Hepatic stellate cell (primary cell): ENCODE results near the gene DCC.
"Not testable (repeated sequence)": the region's sequence is repeated elsewhere in the genome, so short reads cannot be mapped to it uniquely, and the experiment has no call there.

Experiments used
- DNase-seq: peaks from one replicate; pipeline ENCODE4 v3.0.0; 2011; ENCODE audit warnings: low spot score

The DCC gene

DNA sequence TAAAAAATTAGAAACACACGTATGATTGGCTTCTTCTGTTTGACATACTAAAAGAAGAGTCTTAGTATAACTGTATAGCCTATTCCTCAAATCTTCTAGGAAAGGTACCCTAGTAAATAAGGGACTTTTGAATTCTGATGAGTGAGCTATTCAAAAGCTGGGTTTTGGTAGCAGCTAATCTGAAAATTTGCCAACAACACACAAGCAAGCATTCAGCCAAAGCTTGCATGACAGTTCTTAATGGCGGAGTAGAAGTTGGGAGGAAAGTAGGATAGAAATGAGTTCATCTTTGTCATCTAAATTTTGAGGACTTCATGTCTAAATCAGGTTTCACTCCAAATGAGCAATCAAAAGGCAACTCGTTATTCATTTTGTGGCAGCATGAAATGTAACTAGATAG is 1071.5 kb downstream of the DCC start:
- no peak for DNase-seq

GRCh38 chr18:53417003-53417402 is 1077.0 kb downstream of the DCC start:
- DNase-seq, result no peak

- no peak for DNase-seq
Observed at GRCh38 chr18:53421869-53422268, 1081.9 kb downstream of the DCC start.

- DNase-seq, result no peak
Observed at GRCh38 chr18:53422896-53423295, 1082.9 kb downstream of the DCC start.

- no peak for DNase-seq
Observed at GRCh38 chr18:53426666-53427184, 1086.7 kb downstream of the DCC start.

DNA sequence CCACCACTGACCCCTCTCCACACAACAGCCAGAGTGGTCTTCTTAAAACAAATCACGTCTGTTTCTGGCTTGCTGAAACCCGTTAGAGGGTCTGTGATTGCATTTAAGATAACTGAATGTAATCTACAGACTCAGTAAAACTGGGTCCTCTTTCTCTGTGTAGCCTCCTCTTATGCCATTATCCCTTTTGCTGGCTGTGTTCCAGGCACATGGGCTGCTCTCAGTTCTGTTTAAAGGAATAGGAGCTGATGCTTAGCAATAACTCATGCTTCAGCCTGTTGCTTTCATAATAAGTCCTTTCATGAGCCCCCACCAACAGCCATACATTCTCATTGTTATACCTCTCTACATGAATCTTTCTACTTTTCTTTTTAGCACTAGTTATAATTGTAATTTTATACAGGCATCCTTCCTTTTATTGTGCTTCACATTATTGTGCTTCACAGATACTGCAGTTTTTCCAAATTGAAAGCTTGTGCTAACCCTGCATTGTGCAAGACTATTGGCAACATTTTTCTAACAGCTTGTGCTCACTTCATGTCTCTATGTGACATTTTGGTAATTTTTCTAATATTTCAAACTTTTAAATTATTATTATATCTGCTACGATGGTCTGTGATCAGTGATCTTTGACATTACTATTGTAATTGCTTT is 1101.9 kb downstream of the DCC start:
- DNase-seq, result no peak

DNA sequence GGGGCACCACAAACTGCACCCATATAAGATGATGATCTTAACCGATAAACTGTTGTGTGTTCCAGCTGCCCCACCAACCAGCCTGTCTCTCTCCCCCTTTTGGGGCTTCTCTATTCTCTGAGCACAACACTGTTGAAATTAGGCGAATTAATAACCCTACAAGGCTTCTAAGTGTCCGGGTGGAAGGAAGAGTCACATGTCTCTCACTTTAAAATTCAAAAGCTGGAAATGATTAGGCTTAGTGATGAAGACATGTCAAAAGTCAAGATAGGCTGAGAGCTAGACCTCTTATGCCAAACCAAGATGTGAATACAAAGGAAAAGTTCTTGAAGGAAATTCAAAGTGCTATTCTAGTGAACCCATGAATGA is 1102.4 kb downstream of the DCC start:
- no peak for DNase-seq

DNA sequence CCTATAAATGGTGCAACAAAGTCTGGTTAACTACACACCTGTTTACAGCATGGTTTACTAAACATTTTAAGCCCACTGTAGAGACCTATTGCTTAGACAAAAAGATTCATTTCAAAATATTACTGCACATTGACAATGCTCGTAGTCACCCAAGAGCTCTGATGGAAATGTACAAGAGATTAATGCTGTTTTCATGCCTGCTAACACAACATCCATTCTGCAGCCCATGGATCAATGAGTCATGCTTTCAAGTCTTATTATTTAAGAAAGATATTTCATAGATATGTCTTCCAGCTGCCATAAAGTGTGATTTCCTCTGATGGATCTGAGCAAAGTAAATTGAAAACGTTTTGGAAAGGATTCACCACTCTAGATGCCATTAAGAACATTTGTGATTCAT is 1103.3 kb downstream of the DCC start:
- DNase-seq, result no peak

- no peak for DNase-seq
Observed at GRCh38 chr18:53443831-53444230, 1103.8 kb downstream of the DCC start.

DNA sequence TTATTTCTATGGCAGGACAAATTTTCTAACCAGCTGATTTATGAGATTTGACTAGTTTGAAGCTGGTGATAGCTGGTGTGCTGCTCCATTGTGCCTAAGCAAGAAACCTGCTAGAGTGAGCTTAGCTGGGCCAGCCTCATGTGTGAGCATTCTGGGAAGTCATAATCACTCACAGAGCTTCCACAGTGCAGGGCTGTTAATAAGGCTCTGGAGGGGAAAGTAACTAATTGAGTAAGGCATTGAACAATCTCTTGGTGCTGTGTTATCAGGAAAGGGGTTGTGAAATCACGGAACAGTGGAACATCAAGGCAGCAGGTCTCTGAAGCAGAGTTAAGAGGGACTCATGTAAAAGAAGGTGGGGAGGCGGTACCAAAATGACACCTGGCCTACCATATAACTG is 1111.9 kb downstream of the DCC start:
- no peak for DNase-seq

- DNase-seq, result no peak
Observed at GRCh38 chr18:53457068-53457467, 1117.1 kb downstream of the DCC start.

DNA sequence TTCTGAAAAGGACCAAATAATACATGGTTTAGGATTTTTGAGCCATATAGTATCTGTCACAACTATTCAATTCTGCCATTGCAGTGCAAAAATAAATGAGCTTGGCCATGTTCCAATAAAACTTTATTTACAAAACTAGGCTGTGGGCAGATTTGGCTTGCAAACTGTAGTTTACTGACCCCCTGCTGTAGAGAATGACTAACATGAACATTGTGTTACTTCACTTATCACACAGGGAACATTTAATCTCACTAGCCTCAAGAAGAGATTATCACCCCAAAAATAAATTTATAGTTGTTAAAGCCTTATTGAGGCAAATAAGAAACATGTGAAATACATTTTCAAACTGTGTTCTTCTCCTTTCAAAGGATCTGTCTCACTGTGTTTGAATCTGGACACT is 1118.3 kb downstream of the DCC start:
- DNase-seq, result no peak

DNA sequence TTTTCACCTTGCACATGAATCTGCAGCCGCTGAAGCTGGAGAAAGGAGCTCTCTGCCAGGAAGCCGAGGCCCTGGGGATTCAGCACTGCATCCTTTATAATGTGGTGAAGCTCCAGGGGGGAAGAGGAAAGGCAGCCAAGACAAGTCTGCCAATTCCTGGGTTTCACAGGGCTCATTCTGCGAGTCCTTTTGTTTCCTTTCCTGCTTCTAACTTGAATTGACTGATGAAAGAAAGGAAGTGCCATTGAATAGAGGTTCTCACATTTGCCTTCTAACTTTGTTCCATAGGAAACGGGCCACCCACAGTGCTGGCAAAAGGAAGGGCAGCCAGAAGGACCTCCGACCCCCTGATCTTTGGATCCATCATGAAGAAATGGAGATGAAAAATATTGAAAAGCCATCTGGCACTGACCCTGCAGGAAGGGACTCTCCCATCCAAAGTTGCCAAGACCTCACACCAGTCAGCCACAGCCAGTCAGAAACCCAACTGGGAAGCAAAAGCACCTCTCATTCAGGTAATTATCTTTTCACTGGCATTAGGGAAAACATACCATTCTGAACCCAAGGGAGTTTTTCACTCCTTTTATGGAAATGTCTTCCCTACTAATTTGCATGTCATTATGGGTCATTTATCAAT is 1119.1 kb downstream of the DCC start:
- no peak for DNase-seq

DNA sequence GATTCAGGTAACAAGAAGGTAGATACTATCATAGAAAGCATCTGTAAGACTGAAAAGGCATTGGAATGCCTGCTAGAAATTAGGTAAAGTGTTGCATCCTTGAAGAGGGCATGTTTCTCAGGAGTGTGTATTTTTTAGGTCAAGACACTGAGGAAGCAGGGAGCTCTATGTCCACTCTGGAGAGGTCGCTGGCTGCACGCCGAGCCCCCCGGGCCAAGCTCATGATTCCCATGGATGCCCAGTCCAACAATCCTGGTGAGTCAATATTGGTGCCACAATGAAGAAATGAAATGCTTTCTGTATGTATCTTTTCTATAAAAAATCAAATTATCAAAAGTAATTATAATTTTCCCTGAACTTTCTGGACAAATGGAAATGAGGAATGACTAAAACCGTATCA is 1127.8 kb downstream of the DCC start:
- no peak for DNase-seq

DNA sequence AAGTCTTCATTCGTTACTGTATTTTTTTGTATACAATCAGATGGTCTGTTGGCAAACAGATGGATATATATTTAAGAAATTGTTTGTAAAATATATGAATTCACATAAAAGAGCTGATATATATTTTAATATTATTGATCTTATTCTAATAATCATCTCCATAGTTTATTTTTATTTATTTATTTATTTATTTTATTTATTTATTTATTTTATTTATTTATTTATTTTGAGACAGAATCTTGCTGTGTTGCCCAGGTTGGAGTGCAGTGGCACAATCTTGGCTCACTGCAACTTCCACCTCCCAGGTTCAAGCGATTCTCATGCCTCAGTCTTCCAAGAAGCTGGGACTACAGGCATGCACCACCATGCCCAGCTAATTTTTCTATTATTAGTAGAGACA is 1128.2 kb downstream of the DCC start:
- DNase-seq, result not testable (repeated sequence)

GRCh38 chr18:53472546-53472945 is 1132.5 kb downstream of the DCC start:
- no peak for DNase-seq

GRCh38 chr18:53478155-53478554 is 1138.2 kb downstream of the DCC start:
- no peak for DNase-seq

DNA sequence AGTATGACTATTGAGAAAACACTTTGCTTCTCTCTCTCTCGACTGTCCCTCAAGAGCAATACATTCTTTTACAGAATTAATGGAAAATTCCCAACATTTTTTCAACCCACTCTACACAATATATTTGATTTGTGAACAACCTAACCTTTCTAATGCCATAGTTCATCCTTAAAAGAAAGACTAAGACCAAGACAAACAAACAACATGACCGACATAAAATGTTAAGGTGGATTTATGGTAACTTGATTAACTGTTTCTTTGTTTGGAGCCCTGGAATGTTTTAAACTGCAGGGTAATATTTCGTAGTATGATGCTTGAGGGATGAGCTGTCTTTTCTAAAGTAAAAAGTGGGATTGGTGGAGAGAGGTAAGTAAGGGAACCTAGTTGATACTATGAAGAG is 1146.3 kb downstream of the DCC start:
- no peak for DNase-seq

- no peak for DNase-seq
Observed at GRCh38 chr18:53489266-53489665, 1149.3 kb downstream of the DCC start.

DNA sequence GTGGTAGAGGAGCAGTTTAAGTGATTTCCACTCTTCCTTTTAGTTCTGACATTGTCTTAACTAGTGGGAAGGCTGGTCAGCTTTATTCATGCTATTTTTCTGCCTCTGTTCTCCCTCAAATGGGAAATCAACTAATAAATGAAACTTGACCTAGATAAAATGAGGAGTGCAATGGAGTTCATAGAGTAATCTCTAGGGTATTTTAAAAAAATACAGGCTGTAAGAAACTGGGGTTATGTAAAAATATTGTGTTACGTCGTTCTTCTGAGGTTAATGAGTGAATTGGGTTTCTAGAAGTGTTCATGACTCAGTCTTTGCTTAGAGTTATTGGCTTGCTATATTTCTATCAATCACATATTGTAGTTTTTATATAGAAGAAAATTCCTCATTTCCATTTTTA is 1150.0 kb downstream of the DCC start:
- DNase-seq, result no peak

GRCh38 chr18:53496028-53496427 is 1156.0 kb downstream of the DCC start:
- no peak for DNase-seq

GRCh38 chr18:53503914-53504441 is 1164.0 kb downstream of the DCC start:
- DNase-seq, result no peak

DNA sequence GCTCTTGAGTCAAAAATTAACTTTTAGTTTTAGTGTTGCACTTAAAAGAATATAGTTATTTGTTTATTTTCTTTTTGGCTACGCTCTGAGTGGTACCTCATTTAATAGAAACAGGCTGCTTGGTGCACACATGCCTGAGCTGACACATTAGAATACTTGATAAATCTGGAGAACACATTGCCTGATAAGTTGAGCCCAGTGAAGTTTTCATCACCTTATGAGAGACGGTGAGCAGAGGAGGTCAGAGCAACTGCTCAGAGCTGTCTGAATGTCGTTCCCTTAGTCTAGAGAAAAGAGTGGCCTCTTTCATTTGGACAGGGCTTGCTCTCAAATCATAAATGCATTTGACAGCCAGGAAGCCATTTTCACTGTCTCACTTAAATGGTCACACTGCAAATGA is 1168.5 kb downstream of the DCC start:
- DNase-seq, result no peak

DNA sequence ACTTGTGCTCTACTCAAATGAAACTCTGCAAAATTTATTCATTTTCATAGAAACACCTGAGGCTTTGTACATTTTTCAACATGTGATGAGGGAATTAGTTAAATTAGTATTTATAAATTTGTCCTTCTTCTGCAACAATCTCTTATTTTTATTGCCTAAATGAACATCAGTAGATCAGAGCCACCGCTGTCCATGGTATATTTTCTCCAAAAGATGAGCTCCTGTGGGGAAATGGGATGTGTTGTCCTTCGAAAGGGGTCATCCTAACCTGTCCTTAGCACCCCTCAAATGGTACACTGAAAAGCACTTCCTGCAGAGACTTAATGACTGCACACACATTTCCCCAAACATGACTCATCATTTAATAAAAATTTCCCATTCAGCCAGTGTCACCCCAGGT is 1169.9 kb downstream of the DCC start:
- no peak for DNase-seq
